ENCODE measurements around the gene UBQLN4.

DNA sequence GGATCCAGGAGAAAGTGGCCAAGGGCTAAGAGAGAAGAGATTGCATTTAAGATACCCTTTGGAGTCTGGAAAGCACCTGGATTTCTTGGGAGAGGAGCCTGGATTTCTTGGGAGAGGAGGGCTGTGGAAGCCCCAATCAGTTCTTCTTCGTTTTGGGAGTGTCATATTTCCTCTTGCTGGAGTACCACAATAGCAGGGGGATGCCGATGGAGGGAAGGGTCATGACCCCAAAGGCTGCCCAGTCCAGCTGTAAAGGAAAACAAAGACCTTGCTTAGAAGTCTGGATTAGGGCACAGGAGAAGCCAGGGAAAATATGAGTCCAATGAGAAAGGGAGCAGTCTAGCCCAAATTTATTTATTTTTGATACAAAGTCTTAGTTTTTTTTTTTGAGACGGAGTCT lies 44.2 kb downstream of the UBQLN4 start:
- no peak for TF ChIP-seq POLR2A (IDR thresholded peaks at IDR 0.05)
- TF ChIP-seq, protein P1, sequence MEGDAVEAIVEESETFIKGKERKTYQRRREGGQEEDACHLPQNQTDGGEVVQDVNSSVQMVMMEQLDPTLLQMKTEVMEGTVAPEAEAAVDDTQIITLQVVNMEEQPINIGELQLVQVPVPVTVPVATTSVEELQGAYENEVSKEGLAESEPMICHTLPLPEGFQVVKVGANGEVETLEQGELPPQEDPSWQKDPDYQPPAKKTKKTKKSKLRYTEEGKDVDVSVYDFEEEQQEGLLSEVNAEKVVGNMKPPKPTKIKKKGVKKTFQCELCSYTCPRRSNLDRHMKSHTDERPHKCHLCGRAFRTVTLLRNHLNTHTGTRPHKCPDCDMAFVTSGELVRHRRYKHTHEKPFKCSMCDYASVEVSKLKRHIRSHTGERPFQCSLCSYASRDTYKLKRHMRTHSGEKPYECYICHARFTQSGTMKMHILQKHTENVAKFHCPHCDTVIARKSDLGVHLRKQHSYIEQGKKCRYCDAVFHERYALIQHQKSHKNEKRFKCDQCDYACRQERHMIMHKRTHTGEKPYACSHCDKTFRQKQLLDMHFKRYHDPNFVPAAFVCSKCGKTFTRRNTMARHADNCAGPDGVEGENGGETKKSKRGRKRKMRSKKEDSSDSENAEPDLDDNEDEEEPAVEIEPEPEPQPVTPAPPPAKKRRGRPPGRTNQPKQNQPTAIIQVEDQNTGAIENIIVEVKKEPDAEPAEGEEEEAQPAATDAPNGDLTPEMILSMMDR (IDR thresholded peaks at IDR 0.05): no peak
